ENCODE measurements around the gene SMAD6.
"Not testable (repeated sequence)": the region's sequence is repeated elsewhere in the genome, so short reads cannot be mapped to it uniquely, and the experiment has no call there.

The SMAD6 gene

GRCh38 chr15:66826507-66826906, 124.5 kb downstream of the SMAD6 start:
- DNase-seq (ENCODE audit: low spot score) = no peak

DNA sequence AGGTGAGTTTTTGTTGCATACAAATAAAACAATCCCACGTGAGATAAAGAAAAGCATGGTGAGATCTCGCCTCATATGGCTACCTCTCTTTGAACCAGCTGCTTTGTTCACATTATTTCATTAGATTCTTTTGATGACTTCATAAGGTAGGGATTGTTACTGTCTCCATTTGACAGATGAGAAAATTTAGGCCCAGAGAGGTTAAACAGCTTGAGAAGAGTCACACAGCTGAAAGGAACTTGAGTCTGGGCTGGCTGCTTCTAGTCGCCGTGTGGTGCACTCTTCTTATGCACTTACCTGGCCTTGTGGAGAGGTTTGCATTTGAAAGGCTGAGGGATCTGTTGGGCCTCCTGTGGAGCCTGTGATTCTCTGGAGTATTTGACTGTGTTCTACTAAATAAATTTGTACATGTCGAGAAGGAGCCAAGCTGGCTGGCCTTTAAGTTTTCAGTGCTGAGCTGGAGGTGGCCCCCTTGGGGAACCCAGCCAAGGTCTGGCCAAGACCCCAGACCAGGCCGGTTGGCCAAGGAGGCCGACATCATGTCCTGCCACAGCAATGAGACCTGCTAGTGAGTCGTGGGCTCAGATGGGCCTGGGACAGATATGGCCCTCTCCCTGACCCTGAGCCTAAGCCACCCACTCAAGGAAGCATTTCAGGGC, 125.1 kb downstream of the SMAD6 start:
- DNase-seq (ENCODE audit: low spot score) = no peak

DNA sequence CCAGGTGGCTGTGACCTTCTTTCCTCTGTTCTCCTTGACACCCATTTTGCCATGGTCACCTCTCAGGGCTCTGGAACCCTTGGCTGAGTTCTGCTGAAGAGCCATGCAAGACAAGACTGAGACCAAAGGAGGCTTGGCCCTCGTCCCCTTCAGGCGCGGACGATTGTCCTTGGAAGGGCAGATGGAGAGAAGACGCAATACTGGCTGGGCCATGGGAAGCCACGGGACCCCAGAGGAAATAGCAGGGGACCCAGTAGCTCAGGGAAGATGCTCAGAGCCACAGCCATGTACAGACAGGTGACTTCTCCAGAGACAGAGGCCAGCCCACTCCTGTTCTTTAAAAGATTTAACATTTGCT, 125.6 kb downstream of the SMAD6 start:
- DNase-seq (ENCODE audit: low spot score) = no peak

DNA sequence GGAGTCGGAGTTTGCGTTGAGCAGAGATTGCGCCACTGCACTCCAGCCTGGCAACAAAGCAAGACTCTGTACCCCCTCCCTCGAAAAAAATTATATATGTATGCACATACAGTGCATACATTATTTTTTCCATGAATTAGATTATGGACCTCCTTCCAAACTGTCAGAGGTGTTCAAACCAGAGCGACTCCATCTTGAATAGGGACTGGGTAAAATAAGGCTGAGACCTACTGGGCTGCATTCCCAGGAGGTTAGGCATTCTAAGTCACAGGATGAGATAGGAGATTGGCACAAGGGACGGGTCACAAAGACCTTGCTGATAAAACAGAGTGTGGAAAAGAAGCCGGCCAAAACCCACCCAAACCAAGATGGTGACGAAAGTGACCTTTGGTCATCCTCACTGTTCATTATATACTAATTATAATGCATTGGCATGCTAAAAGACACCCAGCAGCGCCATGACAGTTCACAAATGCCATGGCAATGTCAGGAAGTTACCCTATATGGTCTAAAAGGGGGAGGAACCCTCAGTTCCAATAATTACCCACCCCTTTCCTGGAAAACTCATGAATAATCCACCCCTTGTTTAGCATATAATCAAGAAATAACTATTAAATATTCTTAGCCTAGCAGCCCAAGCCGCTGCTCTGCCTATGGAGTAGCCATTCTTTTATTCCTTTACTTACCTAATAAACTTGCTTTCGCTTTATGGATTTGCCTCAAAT, 126.9 kb downstream of the SMAD6 start:
- DNase-seq (ENCODE audit: low spot score) = not testable (repeated sequence)

GRCh38 chr15:66829551-66830121, 127.6 kb downstream of the SMAD6 start:
- DNase-seq (ENCODE audit: low spot score) = no peak

DNA sequence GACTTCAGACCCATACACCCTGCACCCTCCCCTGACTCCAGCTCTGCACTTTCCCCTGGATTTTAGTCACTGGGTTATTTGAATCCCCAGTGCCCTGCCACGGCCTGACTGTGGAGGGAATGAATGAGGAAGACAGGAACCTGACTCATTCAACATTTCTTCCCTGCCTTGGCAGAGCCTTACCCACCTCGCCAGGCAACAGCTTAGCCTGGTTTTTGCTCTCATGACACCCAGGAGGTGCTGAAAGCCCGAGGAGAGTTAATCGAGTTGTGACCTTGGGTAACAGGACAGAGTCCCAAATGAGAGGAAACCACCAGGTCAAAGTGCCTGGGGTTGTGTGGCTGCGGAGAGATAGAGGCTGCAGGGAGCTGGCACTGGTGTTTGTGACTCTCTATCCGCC, 128.3 kb downstream of the SMAD6 start:
- no peak for DNase-seq (ENCODE audit: low spot score)

GRCh38 chr15:66830823-66831222, 128.8 kb downstream of the SMAD6 start:
- no peak for DNase-seq (ENCODE audit: low spot score)

DNA sequence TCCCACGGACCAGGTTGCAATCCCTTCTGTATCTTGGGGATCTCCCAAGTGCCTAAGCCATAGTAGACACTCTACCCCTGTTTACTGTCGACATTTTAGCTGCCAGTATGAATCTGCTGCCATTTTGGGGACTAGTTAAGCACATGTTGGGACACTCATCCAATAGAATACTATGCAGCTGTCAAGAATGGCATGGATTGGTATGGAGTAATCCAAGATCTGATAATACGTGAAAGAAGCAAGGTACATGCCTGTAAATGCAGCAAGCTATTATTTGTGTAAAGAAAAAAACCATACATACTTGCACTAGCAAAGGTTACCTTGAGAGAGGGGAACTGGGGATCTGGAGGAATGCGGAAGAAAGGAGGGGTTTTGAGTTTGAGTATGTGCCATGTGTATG, 129.3 kb downstream of the SMAD6 start:
- no peak for DNase-seq (ENCODE audit: low spot score)

DNA sequence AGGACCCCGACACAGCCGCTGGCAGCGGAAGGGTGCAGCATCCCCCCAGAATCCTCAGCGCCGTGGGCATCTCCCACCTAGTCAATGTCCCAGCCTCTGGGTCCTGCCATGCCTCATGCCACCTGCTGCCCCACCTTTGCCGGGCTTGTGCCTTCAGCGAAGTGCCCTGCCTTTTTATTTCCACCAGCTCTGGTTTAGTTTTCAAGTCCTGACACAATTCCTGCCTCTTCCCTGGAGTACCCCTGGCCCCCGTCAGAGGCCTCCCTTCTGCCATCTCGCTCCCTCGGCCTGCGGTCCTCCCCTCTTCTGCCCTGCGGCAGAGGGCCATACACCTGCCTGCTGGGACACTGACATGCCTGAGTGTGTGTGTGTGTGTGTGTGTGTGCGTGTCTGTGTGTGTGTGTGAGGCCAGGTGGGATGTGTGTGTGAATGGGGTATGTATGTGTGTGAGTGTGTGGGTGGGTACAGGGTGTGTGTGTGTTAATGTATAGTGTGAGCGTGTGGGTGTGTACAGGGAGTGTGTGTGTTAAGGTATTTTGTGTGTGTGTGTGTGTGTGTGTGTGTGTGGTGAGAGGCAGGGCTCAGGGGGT, 129.9 kb downstream of the SMAD6 start:
- no peak for DNase-seq (ENCODE audit: low spot score)

Data from HuH-7 (cell line).